ENCODE data around the gene CFAP74. TPM values are rescaled to one million over a fixed set of nuclear protein-coding genes. Genes with fewer than 3 reads are reported as not detected.

Gene CFAP74
- total and polyA plus RNA-seq, 2 of the 13 experiments (the other 11 are each of a cell fraction or from before 2014, with no cell fraction given): 0.27 to 0.62 TPM

GRCh38 chr1:1975535-1975934 lies 28.1 kb downstream of the CFAP74 start:
- in situ Hi-C loops (cut with HindIII; ENCODE audit: extremely low pct_ligation_motif_present, low pct_unique_long_range_greater_than_20kb): no loop called here
- ATAC-seq (no peak), DNase-seq (ENCODE audit: low spot score) (no peak), FAIRE-seq (no peak)
- ChIA-PET POLR2A (no interaction called here), CTCF (ENCODE audit: low intra/inter-chr PET ratio, low total read pairs) (no interaction called here)
- intact Hi-C loops (cut with micrococcal nuclease; ENCODE audit: unreplicated experiment): no loop called here
- 56% methylated on average over 14 of the region's 14 CpGs for WGBS (ENCODE audit: low lambda C conversion rate)
- no peaks in the 10 kb centered on the region for H4K20me1 ChIP-seq (ENCODE audit: insufficient read depth, low read length)
- no peak overlapping the region for H3K9ac ChIP-seq (ENCODE audit: insufficient read depth, low read depth, low read length)
- TF ChIP-seq, protein P1, sequence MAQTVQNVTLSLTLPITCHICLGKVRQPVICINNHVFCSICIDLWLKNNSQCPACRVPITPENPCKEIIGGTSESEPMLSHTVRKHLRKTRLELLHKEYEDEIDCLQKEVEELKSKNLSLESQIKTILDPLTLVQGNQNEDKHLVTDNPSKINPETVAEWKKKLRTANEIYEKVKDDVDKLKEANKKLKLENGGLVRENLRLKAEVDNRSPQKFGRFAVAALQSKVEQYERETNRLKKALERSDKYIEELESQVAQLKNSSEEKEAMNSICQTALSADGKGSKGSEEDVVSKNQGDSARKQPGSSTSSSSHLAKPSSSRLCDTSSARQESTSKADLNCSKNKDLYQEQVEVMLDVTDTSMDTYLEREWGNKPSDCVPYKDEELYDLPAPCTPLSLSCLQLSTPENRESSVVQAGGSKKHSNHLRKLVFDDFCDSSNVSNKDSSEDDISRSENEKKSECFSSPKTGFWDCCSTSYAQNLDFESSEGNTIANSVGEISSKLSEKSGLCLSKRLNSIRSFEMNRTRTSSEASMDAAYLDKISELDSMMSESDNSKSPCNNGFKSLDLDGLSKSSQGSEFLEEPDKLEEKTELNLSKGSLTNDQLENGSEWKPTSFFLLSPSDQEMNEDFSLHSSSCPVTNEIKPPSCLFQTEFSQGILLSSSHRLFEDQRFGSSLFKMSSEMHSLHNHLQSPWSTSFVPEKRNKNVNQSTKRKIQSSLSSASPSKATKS (CRISPR knock-in tag; IDR thresholded peaks at IDR 0.05): no peak
- TF ChIP-seq NFE2L2 (IDR thresholded peaks at IDR 0.05; ENCODE audit: low read length): peak; percentile 31; the same call in 1 of the 2 replicates
- no peak overlapping the region for H3K27ac ChIP-seq (ENCODE audit: extremely low read length, insufficient read depth, low read length)
- H3K4me1 ChIP-seq (ENCODE audit: insufficient read depth, low read length): no peaks in the 10 kb centered on the region
- no peaks in the 10 kb centered on the region for H3K9me3 ChIP-seq (ENCODE audit: low read length)
- H3K36me3 ChIP-seq (replicated peaks in 1 of 2; ENCODE audit: control insufficient read depth in 1 of 2, insufficient read depth in 2 of 2, low read length in 2 of 2): no peaks in the 10 kb centered on the region
- H3K4me2 ChIP-seq (ENCODE audit: low read depth, low read length): no peak overlapping the region
- no TSS peak for BruUV-seq (replicated peaks)
- H3K79me2 ChIP-seq (ENCODE audit: insufficient read depth, low read length): no peaks in the 10 kb centered on the region
- H2AFZ ChIP-seq (ENCODE audit: low read length): no peak overlapping the region
- peaks cover 17 to 45% of the 10 kb centered on the region in 2 experiments; a peak in 4 of 5 replicates for H3K27me3 ChIP-seq (ENCODE audit: control insufficient read depth in 1 of 2, insufficient read depth in 2 of 2, low read length in 2 of 2)
- no peak overlapping the region for H3K4me3 ChIP-seq (replicated peaks in 1 of 3; ENCODE audit: insufficient read depth in 1 of 3, low read depth in 2 of 3, low read length in 3 of 3)

DNA sequence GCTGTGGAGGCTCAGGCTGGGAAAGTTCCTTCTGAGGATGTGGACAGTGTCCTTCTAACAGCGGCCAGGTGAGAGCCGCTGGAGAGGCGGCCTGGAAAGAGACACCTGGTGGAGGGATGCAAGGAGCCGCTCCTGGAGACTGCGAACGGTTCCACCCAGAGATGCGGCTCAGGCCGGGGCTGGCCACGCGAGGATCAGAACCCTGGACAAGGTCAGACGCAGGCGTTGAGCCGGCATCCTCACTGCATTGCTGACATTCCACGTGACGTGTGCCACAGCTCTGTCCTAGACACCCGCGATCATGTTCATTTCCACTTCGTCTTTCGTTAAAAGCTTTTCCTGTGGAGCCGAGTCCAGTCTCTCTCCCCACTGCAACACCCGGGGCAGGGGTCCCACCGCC lies 28.8 kb downstream of the CFAP74 start:
- no peaks in the 10 kb centered on the region for H3K9me3 ChIP-seq (ENCODE audit: low read length)
- no peaks in the 10 kb centered on the region for H3K79me2 ChIP-seq (ENCODE audit: insufficient read depth, low read length)
- H3K36me3 ChIP-seq (replicated peaks in 1 of 2; ENCODE audit: control insufficient read depth in 1 of 2, insufficient read depth in 2 of 2, low read length in 2 of 2): no peaks in the 10 kb centered on the region
- intact Hi-C loops (cut with micrococcal nuclease; ENCODE audit: unreplicated experiment): loop anchor here (1.0 kb wide), 1 partner anchor 15 kb away; no protein-coding TSS in a partner anchor
- no peak overlapping the region for H3K27ac ChIP-seq (ENCODE audit: extremely low read length, insufficient read depth, low read length)
- DNase-seq (ENCODE audit: low spot score): no peak
- no peak overlapping the region for H2AFZ ChIP-seq (ENCODE audit: low read length)
- no TSS peak for BruUV-seq (replicated peaks)
- TF ChIP-seq AKAP8 (CRISPR knock-in tag; IDR thresholded peaks at IDR 0.05): no peak
- TF ChIP-seq REST (IDR thresholded peaks at IDR 0.05; ENCODE audit: borderline replicate concordance in 1 of 2, low read depth in 1 of 2, low read length in 2 of 2): peak; percentile 42 to 81
- H3K9ac ChIP-seq (ENCODE audit: insufficient read depth, low read depth, low read length): no peak overlapping the region
- H4K20me1 ChIP-seq (ENCODE audit: insufficient read depth, low read length): no peaks in the 10 kb centered on the region
- peak; percentile 10; the same call in 2 of the 3 replicates for ATAC-seq
- peaks cover 17 to 48% of the 10 kb centered on the region in 2 experiments; a peak in 4 of 5 replicates for H3K27me3 ChIP-seq (ENCODE audit: control insufficient read depth in 1 of 2, insufficient read depth in 2 of 2, low read length in 2 of 2)
- no peak overlapping the region for H3K4me3 ChIP-seq (replicated peaks in 1 of 3; ENCODE audit: insufficient read depth in 1 of 3, low read depth in 2 of 3, low read length in 3 of 3)
- H3K4me1 ChIP-seq (ENCODE audit: insufficient read depth, low read length): no peaks in the 10 kb centered on the region
- FAIRE-seq: no peak
- POLR2A ChIA-PET: no interaction called here
- no peak overlapping the region for H3K4me2 ChIP-seq (ENCODE audit: low read depth, low read length)
- in situ Hi-C loops (cut with HindIII; ENCODE audit: extremely low pct_ligation_motif_present, low pct_unique_long_range_greater_than_20kb): no loop called here
- 37% methylated on average over 13 of the region's 22 CpGs for WGBS (ENCODE audit: low lambda C conversion rate)
- CTCF ChIA-PET (ENCODE audit: low intra/inter-chr PET ratio, low total read pairs): interaction anchor here (1.5 kb wide), 1 partner anchor 14 kb away, joined by 6 read pairs; no protein-coding TSS in a partner anchor

All from HepG2 (cell line).